ENCODE measurements around the gene GPC6. TPM values are rescaled to one million over a fixed set of nuclear protein-coding genes. Genes with fewer than 3 reads are reported as not detected.
"Not testable (repeated sequence)": the region's sequence is repeated elsewhere in the genome, so short reads cannot be mapped to it uniquely, and the experiment has no call there.

The GPC6 gene
- polyA plus RNA-seq, 10 donors, result 8.0 to 21.9 (median 15.3) TPM

DNA sequence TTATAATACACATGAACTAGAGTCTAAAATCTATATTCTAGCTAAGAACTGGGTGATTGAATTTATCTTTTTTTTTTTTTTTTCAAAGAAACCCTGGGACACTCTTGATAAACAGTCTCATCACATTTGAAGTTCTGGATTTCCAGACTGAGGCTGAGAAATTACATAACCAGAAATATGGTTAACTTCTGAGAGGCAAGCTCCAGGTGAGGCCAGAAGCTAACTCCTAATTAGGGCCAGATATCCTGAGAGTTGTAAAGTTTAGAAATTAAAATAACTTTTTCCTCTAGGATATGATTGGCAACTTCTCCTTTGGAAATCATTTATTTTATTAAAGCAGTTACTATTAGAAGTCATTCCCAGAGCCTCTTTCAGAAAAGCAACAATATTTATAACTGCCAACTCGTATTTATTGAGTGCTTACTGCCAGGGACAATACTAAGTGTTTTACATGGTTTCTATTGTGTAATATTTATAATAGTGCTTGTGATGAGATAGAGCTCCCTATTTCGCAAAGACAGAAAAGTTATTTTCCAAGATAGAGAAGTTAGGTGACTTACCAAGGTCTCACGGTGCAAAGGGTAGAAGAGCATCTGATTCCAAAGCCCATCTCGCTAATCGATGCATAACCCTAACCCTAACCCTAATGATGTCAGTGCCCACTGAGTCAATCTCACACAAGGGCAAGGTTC lies 1065.2 kb downstream of the GPC6 start:
- no peak for DNase-seq

DNA sequence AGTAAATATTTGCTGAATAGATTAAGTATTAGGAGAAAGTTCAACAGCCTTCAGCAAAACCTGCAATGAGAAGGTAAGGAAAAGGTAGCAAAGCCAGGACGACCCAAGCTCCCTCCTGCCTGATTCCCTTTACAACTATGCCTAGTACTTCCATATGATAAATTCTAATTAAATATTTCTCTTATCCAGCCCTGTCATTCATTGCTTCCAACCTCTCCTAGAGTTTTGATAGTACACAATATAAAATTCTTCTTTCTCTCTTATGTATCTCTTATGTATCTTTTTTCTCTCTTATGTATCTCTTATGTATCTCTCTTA lies 1065.7 kb downstream of the GPC6 start:
- DNase-seq, result no peak

- DNase-seq, result no peak
Measured at GRCh38 chr13:94296471-94296870, 1069.9 kb downstream of the GPC6 start.

DNA sequence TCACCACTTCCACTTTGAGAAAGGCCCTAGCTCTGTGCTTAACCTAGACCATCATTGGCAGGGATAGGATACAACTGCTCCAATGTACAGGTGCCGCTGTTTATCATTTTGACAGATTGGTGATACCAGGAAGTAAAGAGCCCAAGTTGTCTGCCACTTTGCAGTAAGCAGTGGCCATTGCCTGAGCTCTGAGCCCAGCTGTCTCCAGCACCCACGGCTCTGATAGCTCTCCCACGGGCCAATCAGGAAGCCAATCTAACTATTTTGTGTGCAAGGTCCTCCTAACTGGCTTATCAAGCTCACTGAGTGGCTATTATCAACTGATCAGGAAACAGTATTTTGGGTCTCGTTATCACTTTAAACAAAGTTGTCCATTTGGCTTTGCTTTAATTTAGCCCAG lies 1071.7 kb downstream of the GPC6 start:
- DNase-seq, result no peak

- no peak for DNase-seq
Measured at GRCh38 chr13:94300401-94300800, 1073.8 kb downstream of the GPC6 start.

GRCh38 chr13:94301487-94301886 lies 1074.9 kb downstream of the GPC6 start:
- DNase-seq, result no peak

- not testable (repeated sequence) for DNase-seq
Measured at GRCh38 chr13:94302847-94303565, 1076.4 kb downstream of the GPC6 start.

DNA sequence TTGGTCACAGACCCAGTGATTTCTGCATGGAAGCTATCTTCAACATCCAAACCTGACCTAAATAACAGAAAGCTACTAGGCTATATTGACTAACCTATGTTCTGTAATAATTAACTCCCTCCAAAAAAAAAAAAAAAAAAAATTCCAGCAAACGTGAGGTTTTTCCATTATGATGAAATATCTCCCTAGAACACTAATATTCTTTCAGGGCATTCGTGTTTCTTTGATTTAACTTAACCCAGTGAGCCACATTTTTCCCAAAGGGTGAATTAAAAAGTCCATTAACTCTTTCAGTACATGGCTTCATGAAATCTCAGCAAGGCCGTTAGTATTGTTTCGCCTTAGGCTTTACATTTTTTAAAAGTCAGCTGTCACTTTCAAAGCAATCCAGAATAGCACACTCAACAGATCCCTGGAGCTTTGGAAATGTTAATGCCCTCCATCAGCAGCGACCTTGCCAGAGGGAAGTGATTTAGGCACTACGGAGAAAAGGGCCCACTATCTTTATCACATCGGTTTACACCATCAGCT lies 1077.1 kb downstream of the GPC6 start:
- DNase-seq, result no peak

- no peak for DNase-seq
Measured at GRCh38 chr13:94305033-94305432, 1078.4 kb downstream of the GPC6 start.

DNA sequence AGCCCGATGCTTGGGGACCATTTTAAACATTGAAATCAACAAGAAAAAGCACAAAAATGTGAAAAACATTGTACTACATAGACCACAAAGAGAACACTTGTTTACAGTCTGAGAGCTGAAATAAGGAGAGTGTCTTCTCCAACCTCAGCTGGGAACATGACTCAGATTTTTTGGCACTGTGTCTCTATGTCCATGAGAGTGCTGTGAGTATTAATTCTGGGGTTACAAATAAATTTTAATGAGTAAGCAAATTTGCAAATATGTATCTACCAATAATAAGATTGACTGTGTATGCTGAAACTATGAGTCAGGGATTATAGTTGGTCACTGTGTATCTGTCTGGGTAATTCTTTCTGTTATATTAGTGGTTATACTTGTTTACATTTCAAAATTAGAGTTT lies 1078.9 kb downstream of the GPC6 start:
- peak in 2 of 3 donors; percentile 41 to 69 for DNase-seq

- no peak for DNase-seq
Measured at GRCh38 chr13:94305934-94306333, 1079.3 kb downstream of the GPC6 start.

DNA sequence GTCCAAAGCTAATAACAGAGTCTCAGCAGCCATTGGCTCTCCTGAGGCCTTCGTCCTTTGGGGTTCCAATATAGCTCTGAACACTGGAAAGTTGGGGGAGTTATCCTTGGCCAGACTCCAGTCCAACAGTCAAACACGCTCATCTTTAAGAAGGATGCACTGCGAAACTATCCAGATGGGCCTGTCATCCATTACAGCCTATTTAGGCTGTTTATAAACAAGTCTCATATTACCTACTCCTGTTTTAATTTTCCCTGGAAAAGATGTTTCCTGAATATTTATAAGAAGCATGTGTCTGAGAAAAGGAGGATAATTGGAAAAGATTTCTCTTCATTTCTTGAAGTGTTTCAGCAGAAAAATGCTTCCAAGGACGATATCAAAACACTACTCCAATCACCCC lies 1082.2 kb downstream of the GPC6 start:
- no peak for DNase-seq

DNA sequence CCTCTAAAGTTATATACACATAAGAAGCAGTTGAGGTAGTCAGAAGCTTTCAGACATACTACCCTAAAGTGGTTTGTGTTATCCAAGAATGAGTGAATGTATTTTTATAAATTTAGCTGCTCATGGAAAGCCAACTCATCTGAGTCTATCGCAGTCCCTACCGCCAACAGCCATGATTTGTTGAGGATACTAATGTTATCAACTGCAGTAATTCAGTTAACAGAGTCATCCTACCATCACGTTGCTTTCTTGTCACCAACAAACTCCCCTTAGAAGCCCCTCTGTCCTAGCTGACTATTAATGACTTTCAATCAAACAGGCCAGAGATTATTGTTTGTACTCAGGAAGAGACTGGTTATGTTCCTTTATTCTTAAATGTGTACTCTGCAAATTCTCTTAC lies 1083.0 kb downstream of the GPC6 start:
- DNase-seq, result no peak

GRCh38 chr13:94309997-94310855 lies 1083.6 kb downstream of the GPC6 start:
- DNase-seq, result peak; percentile 60 to 92 (median 72)

GRCh38 chr13:94311893-94312292 lies 1085.3 kb downstream of the GPC6 start:
- DNase-seq, result peak in 1 of 3 donors; percentile 43

GRCh38 chr13:94312511-94313216 lies 1086.1 kb downstream of the GPC6 start:
- peak in 1 of 3 donors; percentile 21 for DNase-seq

DNA sequence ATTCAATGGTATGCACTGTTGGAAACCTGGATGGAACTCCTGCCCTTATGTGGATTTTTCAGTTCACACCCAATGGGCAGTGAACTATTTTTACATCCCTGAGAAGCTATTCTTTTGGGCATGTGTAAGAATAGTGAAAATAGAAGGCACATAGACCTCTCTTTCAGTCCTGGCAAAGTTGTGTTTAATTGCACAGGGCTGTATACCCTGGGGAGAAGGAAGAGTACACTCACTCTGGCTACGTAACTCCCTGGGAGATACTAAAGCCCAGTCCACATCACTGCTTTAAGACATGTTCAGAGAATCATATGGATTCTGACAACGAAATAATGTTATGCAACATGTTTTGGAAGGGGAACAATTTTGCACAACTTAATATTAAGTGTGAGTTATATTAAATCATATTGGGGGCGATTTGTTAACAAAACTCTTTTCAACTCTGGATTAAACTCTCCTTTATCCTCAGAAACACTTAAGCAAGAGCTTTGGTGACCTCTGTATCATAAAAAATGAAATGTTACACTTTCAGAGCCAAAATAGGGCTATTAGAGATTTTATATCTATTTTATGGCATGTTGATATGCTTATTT lies 1086.8 kb downstream of the GPC6 start:
- peak in 1 of 3 donors; percentile 48 for DNase-seq

- DNase-seq, result peak in 1 of 3 donors; percentile 38
Measured at GRCh38 chr13:94313926-94314325, 1087.3 kb downstream of the GPC6 start.

DNA sequence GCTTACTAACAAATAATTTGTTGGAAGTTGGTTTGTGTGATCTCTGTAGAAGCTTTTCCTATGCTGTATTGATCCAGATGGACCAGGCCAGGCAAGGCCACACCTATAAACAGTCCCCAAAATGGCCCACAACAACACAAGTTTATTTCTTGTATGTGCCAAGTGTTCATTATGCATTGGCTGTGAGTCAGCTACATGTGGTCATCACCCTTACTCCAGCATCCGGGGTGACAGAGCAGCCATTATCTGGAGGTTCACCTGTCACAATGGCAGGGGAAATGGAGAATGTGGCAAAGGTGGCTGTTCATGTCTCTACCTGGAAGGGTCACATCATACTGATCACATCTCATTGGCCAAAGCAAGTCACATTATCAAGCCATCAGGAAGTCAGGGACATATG lies 1088.6 kb downstream of the GPC6 start:
- no peak for DNase-seq

DNA sequence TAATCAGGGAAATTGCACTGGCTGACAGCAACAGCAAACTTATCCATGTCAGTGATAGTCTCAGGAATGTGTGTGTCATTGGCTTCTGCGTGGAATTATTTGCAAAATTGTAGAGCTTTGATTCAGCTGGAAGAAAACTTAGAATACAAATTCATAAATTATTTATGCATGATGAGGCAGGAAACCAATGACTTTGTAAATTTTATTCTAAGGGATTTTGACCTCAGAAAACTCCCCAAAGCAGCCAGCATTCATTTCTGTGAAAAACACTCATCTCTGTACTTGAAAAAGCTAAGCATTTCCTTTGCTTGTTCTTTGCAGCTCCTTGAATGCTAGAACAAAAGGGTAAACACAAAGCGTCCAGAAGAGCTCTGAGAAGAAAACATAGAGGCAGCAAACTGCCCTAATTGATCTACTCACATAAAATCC lies 1090.5 kb downstream of the GPC6 start:
- DNase-seq, result peak in 1 of 3 donors; percentile 32

DNA sequence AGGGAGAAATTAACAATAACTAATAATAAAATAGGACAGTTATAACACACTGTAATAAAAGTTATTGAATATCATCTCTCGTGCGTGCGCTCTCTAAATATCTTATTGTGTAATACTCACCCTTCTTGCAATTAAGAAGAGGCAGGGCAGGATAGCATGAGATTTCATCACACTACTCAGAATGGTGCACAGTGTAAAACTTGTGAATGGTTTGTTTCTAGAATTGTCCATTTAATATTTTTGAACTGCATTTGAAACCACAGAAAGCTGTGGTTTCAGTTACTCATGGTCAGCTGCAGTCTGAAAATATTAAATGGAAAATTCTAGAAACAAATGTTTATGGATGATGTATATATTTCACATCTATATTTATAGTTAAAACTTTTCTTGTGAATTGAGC lies 1091.8 kb downstream of the GPC6 start:
- DNase-seq, result no peak
